Occipital lobe (tissue), 2 donors: Measurements from ENCODE around the gene SYNPO. TPM values are rescaled to one million over a fixed set of nuclear protein-coding genes. Genes with fewer than 3 reads are reported as not detected.

Experiments
- DNase-seq: peaks from one replicate; lab custom pipeline; 2025; lab: John Stamatoyannopoulos, UW
- total RNA-seq: library from RNA; depleted of rRNA; stranded (reverse); fragments of >200 nt; gene quantifications from one replicate; pipeline ENCODE4 v1.2.3, GENCODE V29; 2014

SYNPO gene, protein sequence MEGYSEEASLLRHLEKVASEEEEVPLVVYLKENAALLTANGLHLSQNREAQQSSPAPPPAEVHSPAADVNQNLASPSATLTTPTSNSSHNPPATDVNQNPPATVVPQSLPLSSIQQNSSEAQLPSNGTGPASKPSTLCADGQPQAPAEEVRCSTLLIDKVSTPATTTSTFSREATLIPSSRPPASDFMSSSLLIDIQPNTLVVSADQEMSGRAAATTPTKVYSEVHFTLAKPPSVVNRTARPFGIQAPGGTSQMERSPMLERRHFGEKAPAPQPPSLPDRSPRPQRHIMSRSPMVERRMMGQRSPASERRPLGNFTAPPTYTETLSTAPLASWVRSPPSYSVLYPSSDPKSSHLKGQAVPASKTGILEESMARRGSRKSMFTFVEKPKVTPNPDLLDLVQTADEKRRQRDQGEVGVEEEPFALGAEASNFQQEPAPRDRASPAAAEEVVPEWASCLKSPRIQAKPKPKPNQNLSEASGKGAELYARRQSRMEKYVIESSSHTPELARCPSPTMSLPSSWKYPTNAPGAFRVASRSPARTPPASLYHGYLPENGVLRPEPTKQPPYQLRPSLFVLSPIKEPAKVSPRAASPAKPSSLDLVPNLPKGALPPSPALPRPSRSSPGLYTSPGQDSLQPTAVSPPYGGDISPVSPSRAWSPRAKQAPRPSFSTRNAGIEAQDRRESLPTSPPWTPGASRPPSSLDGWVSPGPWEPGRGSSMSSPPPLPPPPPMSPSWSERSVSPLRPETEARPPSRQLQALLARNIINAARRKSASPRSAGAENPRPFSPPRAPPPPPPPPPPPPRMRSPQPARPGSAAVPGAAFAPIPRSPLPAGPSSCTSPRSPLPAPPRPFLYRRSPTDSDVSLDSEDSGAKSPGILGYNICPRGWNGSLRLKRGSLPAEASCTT
- total RNA-seq, result 5.8 TPM

DNA sequence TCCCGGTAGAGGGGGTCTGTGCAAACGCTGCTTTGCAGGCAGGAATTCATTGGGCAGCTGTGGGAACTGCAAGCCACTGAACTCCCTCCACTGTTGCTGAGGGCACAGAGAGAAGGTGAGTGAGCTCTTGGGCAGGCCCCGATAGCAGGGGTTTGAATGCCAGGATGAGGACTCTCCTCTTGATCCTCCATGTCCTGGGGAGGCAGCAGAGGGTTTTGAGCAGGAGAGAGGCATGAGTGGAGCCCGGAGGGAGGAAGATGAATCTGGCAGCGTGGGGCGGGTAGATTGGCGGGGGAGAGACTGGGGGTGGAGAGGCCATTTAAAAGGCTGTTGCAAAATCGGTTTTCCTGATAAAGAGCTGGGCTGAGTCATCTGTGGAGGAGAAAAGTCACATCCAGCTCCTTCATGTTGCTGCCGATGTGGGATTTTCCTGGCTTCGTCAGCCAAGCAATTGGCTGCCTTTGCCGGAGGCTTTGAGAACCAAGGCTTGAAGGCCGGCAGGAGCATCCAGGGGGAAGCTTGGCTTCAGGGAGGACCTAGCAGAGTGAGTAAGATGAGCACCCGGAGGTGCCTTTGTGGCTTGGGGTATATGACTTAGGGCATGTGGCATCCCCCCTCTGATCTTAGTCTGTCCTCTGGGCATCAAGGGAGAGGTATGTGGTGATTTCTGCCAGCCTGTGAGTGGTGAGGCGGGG is at the start of gene SYNPO:
Gene SYNPO, plus strand, starts transcription at position 350 of the 695 bp plus-strand sequence. CDS start 7,616 bp downstream, outside the sequence.
- DNase-seq, result peak; percentile 72

DNA sequence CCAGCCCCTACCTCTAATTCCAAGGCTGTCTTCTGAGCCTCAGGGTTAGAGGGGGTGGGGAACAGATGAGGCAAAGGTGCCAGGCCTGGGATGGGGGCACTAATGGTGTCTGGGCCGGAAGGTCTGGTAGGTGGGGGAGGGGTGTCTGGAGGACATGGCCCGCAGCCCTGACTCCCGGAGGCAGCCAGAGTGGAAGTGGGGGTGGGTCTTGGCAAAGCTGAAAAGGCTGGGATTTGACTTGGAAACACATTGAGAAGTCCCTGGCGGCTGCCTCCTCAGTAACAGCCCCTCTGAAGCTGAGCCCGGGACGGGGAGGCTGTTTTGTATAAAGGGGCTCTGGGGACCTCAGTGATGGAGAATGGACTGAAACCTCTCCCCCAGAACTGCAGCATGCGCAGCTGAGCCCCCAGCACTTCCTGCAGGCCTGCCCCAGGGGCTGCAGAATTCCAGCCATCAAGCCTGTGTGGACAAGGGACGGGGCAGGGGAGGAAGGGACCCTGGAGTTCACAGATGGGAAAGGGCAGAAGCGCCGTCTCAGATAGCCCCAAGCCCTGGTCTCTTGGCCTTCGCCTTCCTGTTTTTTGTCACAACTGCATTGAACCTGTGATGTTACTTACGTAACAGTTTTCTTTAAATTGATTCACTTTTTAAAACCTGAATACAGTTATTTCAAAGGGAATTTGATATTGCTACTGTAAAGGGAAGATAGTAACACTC is 49.3 kb upstream of the SYNPO start:
- no peak for DNase-seq

DNA sequence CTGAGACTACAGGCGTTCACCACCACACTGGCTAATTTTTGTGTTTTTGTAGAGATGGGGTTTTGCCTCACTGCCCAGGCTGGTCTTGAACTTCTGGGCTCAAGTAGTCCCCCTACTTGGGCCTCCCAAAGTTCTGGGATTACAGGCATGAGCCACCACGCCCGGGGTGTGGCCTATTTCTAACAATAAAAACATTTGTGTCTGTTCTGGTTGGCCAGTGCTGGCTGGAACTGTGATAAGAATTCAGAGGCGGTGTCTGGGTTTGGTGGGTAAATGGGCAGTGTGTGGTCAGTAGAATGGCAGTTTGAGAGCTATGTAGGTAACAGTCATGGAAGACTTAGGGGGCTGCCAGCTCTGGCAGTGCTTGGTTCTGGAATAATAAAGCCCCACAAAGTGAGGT is 46.9 kb upstream of the SYNPO start:
- no peak for DNase-seq

DNA sequence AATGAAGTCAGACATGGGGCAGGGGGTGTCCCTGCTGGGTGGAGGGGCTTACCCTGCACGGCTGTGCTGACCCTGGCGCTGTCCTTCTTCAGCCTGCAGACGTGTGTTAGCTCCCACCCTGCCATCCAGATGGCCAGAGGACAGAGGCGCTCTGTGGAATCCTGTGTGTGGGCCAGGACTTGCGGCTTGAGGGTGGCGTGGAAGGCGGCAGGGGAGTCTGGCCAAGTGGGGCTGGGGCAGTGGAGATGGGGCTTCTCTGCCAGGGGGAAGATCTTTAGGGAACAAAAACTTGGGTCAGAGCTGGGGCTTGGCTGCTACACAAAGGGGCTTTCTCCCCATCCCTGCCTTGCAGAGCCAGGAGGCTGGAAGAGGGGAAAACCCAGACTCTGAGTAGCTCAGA is 46.5 kb upstream of the SYNPO start:
- no peak for DNase-seq

DNA sequence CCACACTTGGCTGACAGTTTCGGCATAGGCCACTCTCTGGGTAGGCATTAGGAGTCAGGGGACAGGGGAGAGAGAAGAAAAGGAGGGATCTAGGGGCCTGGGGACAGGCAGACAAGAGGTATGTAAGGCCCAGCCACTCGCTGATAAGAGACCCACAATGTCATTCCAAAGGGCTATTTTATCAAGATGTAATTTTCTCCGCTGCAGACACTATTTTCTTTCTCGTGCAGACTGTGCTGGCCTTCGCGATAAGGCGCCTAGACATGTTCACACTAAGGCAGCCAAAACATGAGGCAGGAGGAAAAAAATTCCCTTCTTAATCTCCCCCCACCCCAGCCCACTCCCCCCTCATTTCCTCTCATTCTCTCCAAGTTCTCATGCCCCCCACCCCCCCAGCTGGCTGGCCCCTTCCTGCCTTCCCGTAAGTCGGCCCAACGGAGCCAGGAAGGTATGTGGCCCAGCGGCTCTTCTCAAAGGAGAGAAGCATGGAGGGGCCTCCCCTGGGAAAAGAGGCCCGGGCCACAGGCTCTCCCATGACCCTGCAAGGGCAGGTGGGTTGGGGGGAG is 44.9 kb upstream of the SYNPO start:
- no peak for DNase-seq

DNA sequence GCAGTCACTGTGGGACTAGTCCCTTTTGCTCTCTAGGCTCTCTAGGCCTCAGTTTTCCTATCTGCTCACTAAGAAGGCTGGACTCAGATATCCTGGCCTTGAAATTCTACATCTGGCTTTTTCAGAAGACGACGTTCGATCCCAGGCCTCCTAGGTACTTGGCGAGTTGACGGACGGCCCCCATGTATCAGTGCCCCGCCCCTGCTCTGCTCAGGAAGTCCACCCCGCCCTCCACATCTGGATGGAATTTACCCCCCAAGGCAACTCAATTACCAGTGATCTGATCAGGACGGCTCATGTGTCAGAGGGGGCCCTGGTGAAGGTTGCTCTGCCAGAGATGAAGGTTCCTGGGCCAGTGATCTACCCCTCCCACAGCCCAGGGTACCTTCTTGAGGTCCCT is 44.1 kb upstream of the SYNPO start:
- no peak for DNase-seq

DNA sequence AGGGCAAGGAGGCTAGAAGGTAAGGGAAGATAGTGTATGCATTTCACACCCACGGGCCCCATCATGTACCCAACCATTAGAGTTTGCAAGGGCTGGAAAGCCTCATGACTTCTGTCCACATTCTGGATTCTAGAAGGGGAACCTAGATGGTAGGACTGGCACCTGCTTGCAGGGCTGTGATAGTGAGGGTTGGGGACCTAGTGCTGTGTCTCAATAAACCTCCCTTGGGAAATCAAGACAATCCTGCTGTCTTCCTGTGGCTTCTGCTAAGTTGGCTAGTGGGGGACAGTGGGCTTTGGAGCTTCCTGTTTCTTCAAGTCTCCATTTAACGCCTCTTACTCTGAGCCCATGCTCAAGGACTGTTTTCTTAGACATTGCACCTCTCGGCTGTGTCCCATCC is 43.6 kb upstream of the SYNPO start:
- no peak for DNase-seq

DNA sequence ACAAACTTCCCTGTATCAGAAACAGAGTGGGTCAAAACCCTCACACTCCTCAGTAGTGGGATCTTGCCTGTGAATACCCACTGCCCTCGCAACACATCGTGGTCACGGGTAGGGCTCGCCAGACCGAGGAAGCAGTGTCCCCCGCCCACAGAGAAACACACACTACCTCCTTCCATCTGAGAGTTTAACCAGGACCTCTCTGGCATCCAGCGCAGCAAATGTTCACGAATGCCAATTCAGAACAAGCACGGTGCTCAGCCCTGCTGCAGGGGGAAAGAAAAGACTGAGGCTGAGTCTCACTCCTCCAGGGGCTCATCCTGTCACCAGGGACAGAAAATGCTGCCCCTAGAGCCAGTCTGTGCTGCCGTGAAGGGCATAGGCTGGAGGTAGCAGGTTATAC is 42.5 kb upstream of the SYNPO start:
- no peak for DNase-seq

DNA sequence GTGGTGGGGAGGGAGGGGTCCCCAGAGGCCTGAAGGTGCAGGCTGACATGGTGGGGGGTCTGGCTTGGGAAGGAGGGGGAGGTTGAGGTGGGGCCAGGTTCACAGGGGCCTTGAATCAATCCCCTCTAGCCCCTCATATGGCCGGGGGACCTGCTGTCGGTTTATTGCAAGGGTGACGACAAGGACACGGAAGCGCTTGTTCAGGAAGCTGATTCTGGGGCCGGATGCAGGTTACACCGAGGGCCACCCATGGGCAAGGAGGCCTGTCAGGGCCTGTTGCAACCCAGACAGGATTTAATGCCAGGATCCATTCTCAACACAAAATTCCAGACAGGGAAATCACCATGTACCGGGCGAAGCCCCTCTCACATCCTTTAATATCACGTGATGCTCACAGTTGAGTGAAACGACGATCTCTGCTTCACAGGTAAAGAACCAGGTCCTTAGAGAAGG is 41.6 kb upstream of the SYNPO start:
- no peak for DNase-seq

DNA sequence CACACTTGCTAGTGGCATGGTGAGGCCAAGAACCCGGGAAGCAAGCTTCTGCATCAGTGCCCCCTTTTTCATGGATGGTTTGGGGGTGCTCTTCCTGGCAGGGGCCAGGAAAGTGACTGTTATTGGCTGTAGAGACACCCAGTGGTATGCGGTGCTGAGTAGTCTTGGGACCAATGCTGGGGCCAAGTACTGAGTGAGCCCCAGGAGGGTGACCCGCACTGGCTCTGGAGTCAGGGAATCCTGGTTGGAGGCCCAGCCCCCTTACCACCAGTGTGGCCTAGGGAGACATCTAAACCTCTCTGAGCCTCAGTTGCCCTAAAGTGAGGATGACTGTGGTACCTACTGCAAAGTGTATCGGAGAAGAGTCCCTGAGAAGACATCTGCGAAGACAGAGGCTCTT is 41.2 kb upstream of the SYNPO start:
- no peak for DNase-seq

DNA sequence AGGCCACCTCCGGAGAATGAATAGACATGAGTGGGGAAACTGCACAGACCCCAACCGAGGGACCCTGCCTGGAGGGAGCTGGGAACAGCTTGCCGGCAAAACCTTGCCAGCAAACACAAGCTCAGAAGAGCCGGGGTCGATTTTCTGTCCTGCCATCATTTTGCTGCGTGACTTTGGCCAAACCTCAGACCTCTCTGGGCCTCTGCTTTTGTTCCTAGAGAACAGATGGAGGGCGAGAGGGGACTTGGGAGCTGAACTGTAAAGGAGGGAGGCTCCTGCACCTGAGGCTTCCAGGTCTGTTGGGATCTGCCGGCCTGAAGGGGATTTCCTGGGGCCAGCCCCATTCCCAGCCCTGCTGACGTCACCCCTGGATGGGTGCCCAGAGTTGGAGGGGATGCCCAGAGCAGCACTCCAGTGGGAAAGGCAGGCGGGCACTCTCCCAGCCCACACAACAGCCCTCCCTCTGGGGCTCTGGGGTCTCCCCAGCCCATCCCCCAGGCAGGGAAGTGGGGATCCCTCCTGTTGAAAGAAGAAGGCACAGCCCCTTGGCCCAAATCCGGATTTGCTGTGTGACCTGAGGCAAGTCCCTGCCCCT is 40.4 kb upstream of the SYNPO start:
- no peak for DNase-seq

DNA sequence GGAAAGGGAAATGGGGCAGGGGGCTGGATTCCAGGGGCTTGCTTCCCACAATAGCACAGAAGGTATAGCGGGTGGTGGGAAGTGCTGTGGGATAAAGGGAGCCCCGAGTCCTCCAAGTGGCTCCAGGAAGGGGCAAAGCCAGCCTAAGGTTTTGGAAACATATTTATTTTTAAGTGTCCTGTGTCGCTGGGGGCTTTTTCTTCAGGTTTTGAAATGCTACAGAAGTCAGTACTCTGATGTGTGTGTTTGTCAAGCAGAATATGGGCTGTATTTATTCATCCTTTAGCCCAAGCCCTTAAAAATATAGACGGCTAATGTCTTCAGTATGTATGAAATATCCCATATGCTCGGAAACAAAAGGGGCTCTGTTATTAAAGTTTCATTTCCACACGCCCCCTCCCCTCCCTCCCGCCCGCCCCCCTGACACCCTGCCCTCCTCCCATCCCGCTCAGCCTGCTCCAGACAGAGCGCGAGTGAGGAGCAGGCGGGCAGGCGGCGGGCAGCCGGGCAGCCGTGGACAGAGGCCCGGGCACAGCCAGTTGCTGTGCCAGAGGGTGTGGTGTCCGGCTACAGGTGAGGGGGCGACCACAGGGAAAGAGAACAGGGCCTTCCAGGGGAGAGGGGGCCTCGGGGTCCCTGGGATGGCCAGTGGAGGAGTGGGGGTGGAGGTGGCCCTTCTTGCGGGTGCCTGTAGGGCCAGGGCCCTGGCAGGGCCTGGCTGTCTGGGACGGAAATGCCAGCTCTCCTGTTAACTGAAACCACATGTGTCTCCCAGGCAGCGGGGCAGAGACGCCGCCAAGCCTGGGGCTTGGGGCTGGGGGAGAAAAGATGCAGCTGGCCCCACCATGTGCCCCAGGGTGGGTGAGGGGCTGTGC is 39.6 kb upstream of the SYNPO start:
- DNase-seq, result no peak

DNA sequence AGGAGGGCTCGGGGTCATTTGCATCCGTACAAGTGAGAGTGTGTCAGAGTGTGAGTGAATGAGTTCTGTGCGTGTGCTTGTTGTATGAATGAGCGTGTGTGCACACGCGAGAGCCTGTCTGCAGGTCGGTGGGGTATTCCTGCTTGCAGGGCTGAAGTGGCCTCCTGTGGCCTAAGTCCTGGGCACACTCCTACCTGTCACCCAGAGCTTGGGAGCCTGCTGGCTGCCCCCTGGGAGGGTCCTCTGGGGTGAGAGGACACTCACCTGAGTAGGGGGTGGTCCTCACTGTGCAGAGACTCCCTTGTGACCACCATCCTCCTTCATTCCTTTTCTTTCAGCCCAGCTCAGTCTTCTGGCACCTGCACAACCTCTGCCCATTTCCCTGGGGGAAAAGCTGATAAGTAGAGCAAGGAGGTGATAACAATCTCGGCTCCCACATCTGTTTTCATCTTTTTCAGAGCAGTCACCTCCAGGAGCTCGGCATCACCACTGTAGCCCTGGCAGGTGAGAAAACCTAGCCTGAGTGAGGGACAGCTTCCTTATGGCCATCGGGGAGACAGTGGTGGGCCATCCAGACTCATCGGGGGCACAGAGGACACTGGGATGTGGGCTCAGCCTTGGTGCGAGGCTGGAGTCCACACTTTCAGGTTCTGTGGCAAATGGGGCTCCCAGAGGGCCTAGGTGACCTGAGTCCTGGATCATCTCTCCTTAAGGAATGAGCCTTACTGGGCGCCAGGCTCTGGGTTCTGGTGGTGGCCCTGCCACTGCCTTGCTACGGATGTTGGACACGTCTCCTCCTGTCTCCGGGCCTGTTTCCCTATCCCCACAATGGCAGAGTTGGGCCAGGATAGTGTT is 38.7 kb upstream of the SYNPO start:
- DNase-seq, result no peak

DNA sequence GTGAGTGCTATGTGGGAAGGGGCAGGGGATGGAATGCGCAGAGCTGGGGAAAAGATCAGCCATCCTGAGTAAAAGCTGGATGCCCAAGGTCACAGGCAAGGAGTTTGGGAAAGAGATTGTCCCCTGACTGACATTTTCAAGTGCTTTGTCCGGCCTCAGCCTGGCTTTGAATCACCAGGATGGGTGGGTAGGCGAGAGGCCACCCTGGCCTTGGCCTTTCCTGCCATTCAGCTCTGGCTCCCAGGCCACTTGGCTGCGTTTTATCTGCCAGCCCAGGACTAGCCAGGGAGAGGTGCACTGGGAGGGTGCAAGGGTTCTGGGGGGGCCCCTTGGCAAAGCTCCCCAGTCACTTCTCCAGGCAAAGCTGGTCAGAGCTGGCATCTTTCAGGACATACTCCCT is 37.4 kb upstream of the SYNPO start:
- no peak for DNase-seq

DNA sequence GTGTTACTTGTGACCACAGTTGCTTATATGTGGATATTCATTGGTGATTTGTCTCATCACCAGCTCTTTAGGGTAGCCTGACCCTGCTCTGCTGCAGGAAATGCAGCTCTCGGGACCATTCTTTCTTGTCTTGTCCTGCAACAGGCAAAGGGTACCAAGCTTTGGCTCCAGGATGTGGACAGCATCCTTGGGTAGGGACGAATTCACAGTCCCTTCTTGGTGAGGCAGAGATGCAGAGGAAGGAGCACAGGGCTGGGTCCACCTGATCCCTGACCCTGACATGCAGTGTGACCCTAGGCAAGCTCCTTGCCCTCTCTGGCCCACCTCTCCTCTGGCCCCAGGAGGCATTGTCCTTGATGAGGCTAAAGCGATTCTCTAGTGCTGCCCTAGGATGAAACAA is 37.0 kb upstream of the SYNPO start:
- DNase-seq, result no peak

DNA sequence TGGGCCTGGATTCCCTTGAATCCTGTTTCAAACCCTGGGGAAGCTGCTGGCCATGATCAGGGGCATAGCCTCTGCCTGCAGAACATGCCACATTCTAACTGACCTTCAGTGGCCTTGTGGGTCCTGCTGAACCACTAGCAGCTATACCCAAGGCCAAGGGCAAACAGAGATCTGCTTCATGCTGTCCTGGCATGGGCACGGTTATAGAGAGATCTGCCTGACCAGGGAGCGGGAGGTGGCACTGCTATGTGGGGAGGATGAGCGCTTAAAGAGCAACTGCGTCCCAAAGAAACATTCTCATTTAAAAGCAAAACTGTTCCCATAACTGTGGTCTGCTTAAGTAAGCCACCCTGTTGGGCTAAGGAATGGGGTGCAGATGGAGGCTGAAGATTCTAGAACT is 36.5 kb upstream of the SYNPO start:
- no peak for DNase-seq

DNA sequence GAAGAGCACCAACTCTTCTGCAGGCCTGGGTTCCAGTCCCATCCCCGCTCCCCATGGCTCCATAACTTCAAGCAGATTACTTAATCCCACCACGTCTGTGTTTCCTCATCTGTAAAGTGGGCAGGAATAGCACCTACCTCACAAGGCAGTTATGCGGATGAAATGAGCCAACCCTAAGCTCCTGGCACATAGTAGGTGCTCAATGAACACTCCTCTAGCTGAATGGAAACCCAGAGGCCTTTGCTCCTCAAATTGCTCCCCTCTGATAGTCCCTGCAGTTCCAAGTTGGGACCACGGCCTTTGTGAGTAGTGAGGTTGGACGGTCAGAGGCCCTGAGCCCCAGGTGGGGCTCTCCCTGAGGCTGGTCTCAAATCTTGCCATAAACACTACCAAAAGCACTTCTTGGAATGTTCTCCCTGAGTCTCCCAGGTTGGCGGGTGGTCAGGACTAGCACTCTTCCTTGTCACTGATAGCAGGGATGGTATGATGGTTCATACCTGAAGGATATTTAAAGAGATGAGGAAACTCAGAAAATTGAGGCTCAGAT is 35.5 kb upstream of the SYNPO start:
- no peak for DNase-seq

DNA sequence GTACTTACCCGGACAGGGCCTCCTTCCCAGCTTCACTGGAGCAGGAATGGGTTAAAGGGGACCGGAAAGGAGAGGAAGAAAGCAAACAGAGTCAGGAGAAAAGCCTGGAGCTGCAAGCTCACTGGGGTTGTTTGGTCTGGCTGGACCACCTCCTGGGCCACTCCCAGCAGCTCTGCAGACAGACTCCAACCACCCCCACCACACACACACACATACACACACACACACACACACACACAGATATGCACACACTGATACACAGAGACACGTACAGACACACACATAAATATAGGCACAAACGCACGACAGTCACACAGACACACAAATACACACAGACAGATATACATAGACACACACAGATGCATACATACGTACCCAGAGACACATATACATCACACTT is 34.9 kb upstream of the SYNPO start:
- DNase-seq, result no peak
